Keratinocyte (primary cell): ENCODE data around the gene PREB. TPM values are rescaled to one million over a fixed set of nuclear protein-coding genes. Genes with fewer than 3 reads are reported as not detected.
A peak's percentile ranks its signal among the peaks of the same experiment; 100 is the strongest.

Source experiments
- DNase-seq: peaks from one replicate; pipeline ENCODE4 v3.0.0-alpha.2; 2011; ENCODE audit warnings: low read depth, missing footprints, low spot score
- FAIRE-seq: peaks from 2 replicates; lab custom pipeline; 2011; peaks lifted over from hg19 to GRCh38; lab: Jason Lieb, UNC
- H2AFZ ChIP-seq: 2 replicates; pipeline ENCODE4 v1.6.0; 2012; ENCODE audit warnings: low read length, control low read depth, inconsistent platforms; ENCODE audit not compliant: control insufficient read depth
- H3K27ac ChIP-seq: 2 replicates; pipeline ENCODE4 v1.5.1; 2011; ENCODE audit warnings: low read length; ENCODE audit not compliant: control insufficient read depth, insufficient read depth
- H3K27me3 ChIP-seq: 3 replicates; pipeline ENCODE4 v1.6.0; 2011; ENCODE audit warnings: low read length; ENCODE audit not compliant: control insufficient read depth, insufficient read depth; ENCODE audit errors: extremely low read depth
- H3K36me3 ChIP-seq, 2 experiments: 2 replicates in 1 of 2; 3 replicates in 1 of 2; pipeline ENCODE4 v1.5.1; 2011; ENCODE audit warnings: low read length in 2 of 2, mild to moderate bottlenecking in 1 of 2; ENCODE audit not compliant: control insufficient read depth in 2 of 2, insufficient read depth in 2 of 2; ENCODE audit errors: extremely low read depth in 1 of 2
- H3K4me1 ChIP-seq: 3 replicates; pipeline ENCODE4 v1.5.1; 2011; ENCODE audit warnings: low read length; ENCODE audit not compliant: control insufficient read depth, insufficient read depth; ENCODE audit errors: extremely low read depth
- H3K4me2 ChIP-seq: 3 replicates; pipeline ENCODE4 v1.6.0; 2011; ENCODE audit warnings: low read depth, low read length; ENCODE audit not compliant: control insufficient read depth, insufficient read depth; ENCODE audit errors: extremely low read depth
- H3K4me3 ChIP-seq, 3 experiments: fragments of 200-600 bp in 1 of 3; sonication (generic) in 1 of 3; 2 replicates in 2 of 3; 3 replicates in 1 of 3; pipeline ENCODE4 v1.5.1; 2011 to 2016; ENCODE audit warnings: low read length in 3 of 3, mild to moderate bottlenecking in 3 of 3, control low read depth in 2 of 3, inconsistent platforms in 1 of 3, low read depth in 1 of 3, mixed read lengths in 1 of 3, mixed run types in 1 of 3, moderate library complexity in 1 of 3; ENCODE audit not compliant: control insufficient read depth in 2 of 3, insufficient read depth in 2 of 3; ENCODE audit errors: extremely low read depth in 1 of 3
- H3K79me2 ChIP-seq: 2 replicates; pipeline ENCODE4 v1.6.0; 2012; ENCODE audit warnings: low read length; ENCODE audit not compliant: control insufficient read depth, insufficient read depth
- H3K9ac ChIP-seq: 3 replicates; pipeline ENCODE4 v1.6.0; 2011; ENCODE audit warnings: low read length; ENCODE audit not compliant: control insufficient read depth, insufficient read depth; ENCODE audit errors: extremely low read depth
- H3K9me1 ChIP-seq: 3 replicates; pipeline ENCODE4 v1.6.0; 2011; ENCODE audit warnings: low read length; ENCODE audit not compliant: control insufficient read depth, insufficient read depth; ENCODE audit errors: extremely low read depth
- H3K9me3 ChIP-seq: 2 replicates; pipeline ENCODE4 v1.5.1; 2012; ENCODE audit warnings: low read depth, low read length; ENCODE audit not compliant: control insufficient read depth
- H4K20me1 ChIP-seq: 3 replicates; pipeline ENCODE4 v1.6.0; 2011; ENCODE audit warnings: low read length; ENCODE audit not compliant: control insufficient read depth, insufficient read depth; ENCODE audit errors: extremely low read depth
- EZH2 ChIP-seq: IDR thresholded peaks from one replicate; pipeline ENCODE4 v1.6.1; 2012; ENCODE audit warnings: inconsistent platforms, mild to moderate bottlenecking, low read length, moderate library complexity
- dilution Hi-C: fragments of 300-500 bp; cut with MboI; formaldehyde crosslinking; loops from one replicate; pipeline ENCODE4 v1.7.0; 2020; ENCODE audit warnings: low sequenced_read_pairs; ENCODE audit not compliant: extremely low pct_ligation_motif_present
- polyA minus RNA-seq, 3 experiments: library from RNA; depleted of rRNA, polyadenylated mRNA; stranded (reverse); fragments of >200 nt; gene quantifications; 1 replicate in 1 of 3; 2 replicates in 1 of 3; 3 replicates in 1 of 3; pipeline ENCODE4 v1.2.3, GENCODE V29; 2011
- polyA plus RNA-seq, 5 experiments: library from polyadenylated mRNA; depleted of rRNA in 3 of 5; stranded (reverse) in 3 of 5; stranded (forward) in 1 of 5; unstranded in 1 of 5; fragments of >200 nt; gene quantifications; 1 replicate in 1 of 5; 2 replicates in 3 of 5; 3 replicates in 1 of 5; pipeline versions ENCODE4 v1.2.1 to v1.2.3, GENCODE V29; 2011 to 2012; ENCODE audit warnings: missing spikeins in 2 of 5, low read depth in 1 of 5, low replicate concordance in 1 of 5
- TF ChIP-seq, protein P1 (sequence below), 3 experiments: IDR thresholded peaks in 1 of 3; conservative IDR thresholded peaks in 1 of 3; optimal IDR thresholded peaks in 1 of 3; 2 replicates in 2 of 3; 3 replicates in 1 of 3; pipeline versions ENCODE3 to v1.5.1; 2011; ENCODE audit warnings: low read length in 3 of 3, mild to moderate bottlenecking in 3 of 3, moderate library complexity in 2 of 3, control low read depth in 1 of 3, inconsistent platforms in 1 of 3; ENCODE audit not compliant: insufficient read depth in 2 of 3; ENCODE audit errors: extremely low read depth in 1 of 3

The PREB gene, protein sequence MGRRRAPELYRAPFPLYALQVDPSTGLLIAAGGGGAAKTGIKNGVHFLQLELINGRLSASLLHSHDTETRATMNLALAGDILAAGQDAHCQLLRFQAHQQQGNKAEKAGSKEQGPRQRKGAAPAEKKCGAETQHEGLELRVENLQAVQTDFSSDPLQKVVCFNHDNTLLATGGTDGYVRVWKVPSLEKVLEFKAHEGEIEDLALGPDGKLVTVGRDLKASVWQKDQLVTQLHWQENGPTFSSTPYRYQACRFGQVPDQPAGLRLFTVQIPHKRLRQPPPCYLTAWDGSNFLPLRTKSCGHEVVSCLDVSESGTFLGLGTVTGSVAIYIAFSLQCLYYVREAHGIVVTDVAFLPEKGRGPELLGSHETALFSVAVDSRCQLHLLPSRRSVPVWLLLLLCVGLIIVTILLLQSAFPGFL
- polyA plus RNA-seq, result 48.7 to 51.0 TPM (median 50.9 TPM) in 3 replicates
- polyA plus RNA-seq (2011; ENCODE audit: low read depth), result 15.0 TPM
- polyA plus RNA-seq (2011; cell fraction: cytosol; rRNA removed), result 50.9 and 62.5 TPM in 2 replicates
- 62.1 and 63.6 TPM in 2 replicates for polyA plus RNA-seq (2011; cell fraction: nucleus; rRNA removed)
- 23.2 and 39.1 TPM in 2 replicates for polyA plus RNA-seq (2012; ENCODE audit: low replicate concordance)
- polyA minus RNA-seq, result 67.1 to 144 TPM (median 79.9 TPM) in 3 replicates
- 23.0 TPM for polyA minus RNA-seq (2011; cell fraction: cytosol; rRNA and poly(A)+ RNA removed)
- polyA minus RNA-seq (2011; cell fraction: nucleus; rRNA and poly(A)+ RNA removed), result 9.2 and 19.2 TPM in 2 replicates

DNA sequence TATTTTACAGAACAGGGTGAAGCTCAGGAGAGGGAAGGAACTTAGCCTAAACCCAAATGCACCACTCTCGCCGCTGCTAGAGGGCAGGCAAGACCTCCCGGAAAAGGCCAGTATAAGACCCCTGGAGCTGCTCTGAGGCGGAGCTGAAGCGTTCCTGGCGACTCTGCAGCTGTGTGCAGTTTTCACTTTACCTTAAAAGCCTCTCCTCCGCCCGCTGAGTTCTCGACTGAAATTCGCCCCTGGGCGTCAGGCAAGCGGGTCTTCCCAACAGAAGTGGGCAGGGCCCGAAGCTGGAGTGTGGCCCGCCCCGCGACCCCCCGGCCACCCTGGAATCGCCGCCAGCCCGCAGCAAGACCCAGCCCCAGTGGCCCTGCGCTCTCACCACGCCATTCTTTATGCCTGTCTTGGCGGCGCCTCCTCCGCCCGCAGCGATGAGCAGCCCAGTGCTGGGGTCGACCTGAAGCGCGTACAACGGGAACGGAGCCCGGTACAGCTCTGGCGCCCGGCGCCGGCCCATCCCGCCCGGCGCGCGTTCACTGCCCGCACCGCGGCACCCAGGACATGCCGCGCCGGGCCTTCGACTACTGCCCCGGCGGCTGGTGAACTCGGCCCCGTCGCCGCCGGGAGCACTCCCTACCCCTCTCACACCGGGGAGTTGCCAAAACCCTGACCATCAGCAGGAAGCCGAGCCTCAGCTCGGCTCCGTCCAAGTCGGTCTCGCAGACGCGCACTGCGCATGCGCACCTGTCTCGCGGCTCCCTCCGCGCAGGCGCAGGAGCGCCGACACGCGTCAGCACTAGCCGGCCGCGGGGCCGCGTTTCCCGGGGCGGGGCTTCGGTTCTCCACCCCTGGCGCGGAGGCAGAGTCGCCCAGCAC is at the start of gene PREB:
TSS of gene PREB (minus strand) at position 732 of the 876 bp plus-strand sequence. CDS start at position 517, 215 bp downstream.
- Histone ChIP-seq H2AFZ (peak within 1 kb of the TSS; percentile 60), H3K9ac (peak within 1 kb of the TSS; percentile 84), H3K27me3 (no peaks in the 10 kb centered on the region), H3K4me3 (peak within 1 kb of the TSS; percentile 71 to 95 (median 82)), H3K4me1 (peaks cover 7% of the 10 kb centered on the region), H3K27ac (peak within 1 kb of the TSS; percentile 58), H4K20me1 (no peaks in the 10 kb centered on the region), H3K4me2 (peak within 1 kb of the TSS; percentile 95), H3K79me2 (peaks cover 20% of the 10 kb centered on the region), H3K9me3 (no peaks in the 10 kb centered on the region), H3K9me1 (no peaks in the 10 kb centered on the region), H3K36me3 (peaks cover 20 to 26% of the 10 kb centered on the region in 2 experiments)
- DNase-seq (peak; percentile 71), FAIRE-seq (no peak)
- TF ChIP-seq EZH2, result no peak
- TF ChIP-seq, protein P1, sequence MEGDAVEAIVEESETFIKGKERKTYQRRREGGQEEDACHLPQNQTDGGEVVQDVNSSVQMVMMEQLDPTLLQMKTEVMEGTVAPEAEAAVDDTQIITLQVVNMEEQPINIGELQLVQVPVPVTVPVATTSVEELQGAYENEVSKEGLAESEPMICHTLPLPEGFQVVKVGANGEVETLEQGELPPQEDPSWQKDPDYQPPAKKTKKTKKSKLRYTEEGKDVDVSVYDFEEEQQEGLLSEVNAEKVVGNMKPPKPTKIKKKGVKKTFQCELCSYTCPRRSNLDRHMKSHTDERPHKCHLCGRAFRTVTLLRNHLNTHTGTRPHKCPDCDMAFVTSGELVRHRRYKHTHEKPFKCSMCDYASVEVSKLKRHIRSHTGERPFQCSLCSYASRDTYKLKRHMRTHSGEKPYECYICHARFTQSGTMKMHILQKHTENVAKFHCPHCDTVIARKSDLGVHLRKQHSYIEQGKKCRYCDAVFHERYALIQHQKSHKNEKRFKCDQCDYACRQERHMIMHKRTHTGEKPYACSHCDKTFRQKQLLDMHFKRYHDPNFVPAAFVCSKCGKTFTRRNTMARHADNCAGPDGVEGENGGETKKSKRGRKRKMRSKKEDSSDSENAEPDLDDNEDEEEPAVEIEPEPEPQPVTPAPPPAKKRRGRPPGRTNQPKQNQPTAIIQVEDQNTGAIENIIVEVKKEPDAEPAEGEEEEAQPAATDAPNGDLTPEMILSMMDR (optimal IDR thresholded peaks at IDR 0.05 in 1 of 3, IDR thresholded peaks at IDR 0.05 in 1 of 3, conservative IDR thresholded peaks at IDR 0.05 in 1 of 3; ENCODE audit: extremely low read depth in 1 of 3, insufficient read depth in 2 of 3, low read length in 3 of 3), result peak in 1 of 3 experiments; percentile 25
- dilution Hi-C loops, result no loop called here

DNA sequence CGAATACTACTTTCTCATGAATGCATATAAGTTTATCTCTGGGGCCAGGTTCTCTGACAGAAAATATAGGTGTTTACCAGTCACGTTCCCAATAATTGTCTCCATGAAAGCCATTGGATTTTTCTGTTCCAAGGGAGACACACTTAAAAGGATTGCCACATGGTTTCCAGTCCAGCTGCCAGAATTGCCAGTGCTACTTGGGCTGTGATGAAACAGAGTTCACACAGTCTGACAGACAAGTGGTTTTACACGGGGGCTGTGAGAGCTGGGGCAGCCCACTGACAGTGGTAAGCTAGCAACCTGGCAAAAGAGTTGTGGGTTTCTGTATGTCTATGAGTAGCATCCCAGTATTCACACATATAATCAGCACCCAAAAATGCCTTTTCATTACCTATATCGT is 49.7 kb upstream of the PREB start:
- H3K4me1 ChIP-seq, result no peaks in the 10 kb centered on the region
- no peak overlapping the region for H3K4me3 ChIP-seq
- H4K20me1 ChIP-seq, result no peaks in the 10 kb centered on the region
- H3K36me3 ChIP-seq, result no peaks in the 10 kb centered on the region
- H3K9me3 ChIP-seq, result no peaks in the 10 kb centered on the region
- H3K79me2 ChIP-seq, result no peaks in the 10 kb centered on the region
- H3K9ac ChIP-seq, result no peak overlapping the region
- dilution Hi-C loops, result no loop called here
- no peak for DNase-seq
- H3K27ac ChIP-seq, result no peak overlapping the region
- H3K4me2 ChIP-seq, result no peak overlapping the region
- H2AFZ ChIP-seq, result no peak overlapping the region
- TF ChIP-seq, protein P1 (optimal IDR thresholded peaks at IDR 0.05 in 1 of 3, IDR thresholded peaks at IDR 0.05 in 1 of 3, conservative IDR thresholded peaks at IDR 0.05 in 1 of 3; ENCODE audit: extremely low read depth in 1 of 3, insufficient read depth in 2 of 3, low read length in 3 of 3), result no peak
- no peak for TF ChIP-seq EZH2
- H3K9me1 ChIP-seq, result no peaks in the 10 kb centered on the region
- no peaks in the 10 kb centered on the region for H3K27me3 ChIP-seq
- FAIRE-seq, result no peak
